Astrocyte (in vitro differentiated cells and primary cell): ENCODE results near the gene ZMIZ1. TPM values are rescaled to one million over a fixed set of nuclear protein-coding genes. Genes with fewer than 3 reads are reported as not detected.

Experiments
- DNase-seq: peaks from one replicate; pipeline ENCODE4 v3.0.0-alpha.2; 2010; ENCODE audit warnings: low read depth
- FAIRE-seq: peaks from 2 replicates; lab custom pipeline; 2011; peaks lifted over from hg19 to GRCh38; lab: Jason Lieb, UNC
- H2AFZ ChIP-seq: 2 replicates; pipeline ENCODE4 v1.6.0; 2012; ENCODE audit warnings: low read depth, low read length, inconsistent platforms
- H3K27ac ChIP-seq: 2 replicates; pipeline ENCODE4 v1.5.1; 2011; ENCODE audit warnings: low read depth, low read length, inconsistent platforms
- H3K27me3 ChIP-seq: 2 replicates; pipeline ENCODE4 v1.6.0; 2011; ENCODE audit warnings: low read length, inconsistent platforms; ENCODE audit not compliant: insufficient read depth
- H3K36me3 ChIP-seq: 2 replicates; pipeline ENCODE4 v1.5.1; 2011; ENCODE audit warnings: low read length, inconsistent platforms; ENCODE audit not compliant: insufficient read depth
- H3K4me1 ChIP-seq: 2 replicates; pipeline ENCODE4 v1.5.1; 2011; ENCODE audit warnings: low read length, inconsistent platforms; ENCODE audit not compliant: insufficient read depth
- H3K4me2 ChIP-seq: 2 replicates; pipeline ENCODE4 v1.6.0; 2012; ENCODE audit warnings: low read length, inconsistent platforms
- H3K4me3 ChIP-seq: 2 replicates; pipeline ENCODE4 v1.5.1; 2011; ENCODE audit warnings: low read depth, mild to moderate bottlenecking, low read length, inconsistent platforms; ENCODE audit not compliant: insufficient read depth
- H3K79me2 ChIP-seq: 2 replicates; pipeline ENCODE4 v1.6.0; 2012; ENCODE audit warnings: mild to moderate bottlenecking, low read length, inconsistent platforms; ENCODE audit not compliant: insufficient read depth
- H3K9ac ChIP-seq: 2 replicates; pipeline ENCODE4 v1.6.0; 2012; ENCODE audit warnings: mild to moderate bottlenecking, low read length, inconsistent platforms
- H3K9me3 ChIP-seq: 2 replicates; pipeline ENCODE4 v1.5.1; 2012; ENCODE audit warnings: low read depth, mild to moderate bottlenecking, low read length, inconsistent platforms; ENCODE audit not compliant: insufficient read depth
- H4K20me1 ChIP-seq: 2 replicates; pipeline ENCODE4 v1.6.0; 2012; ENCODE audit warnings: low read length, inconsistent platforms; ENCODE audit not compliant: insufficient read depth
- H3K27ac Mint-ChIP-seq: one replicate; pipeline ENCODE4 v1.8.0; 2021; ENCODE audit warnings: mild to moderate bottlenecking, mixed read lengths; ENCODE audit not compliant: unreplicated experiment
- H3K27me3 Mint-ChIP-seq: one replicate; pipeline ENCODE4 v1.8.0; 2021; ENCODE audit warnings: low read depth, mixed read lengths; ENCODE audit not compliant: unreplicated experiment
- H3K36me3 Mint-ChIP-seq: one replicate; pipeline ENCODE4 v1.8.0; 2021; ENCODE audit warnings: low read depth, mixed read lengths; ENCODE audit not compliant: unreplicated experiment
- H3K4me1 Mint-ChIP-seq: one replicate; pipeline ENCODE4 v1.8.0; 2021; ENCODE audit warnings: low read depth, mixed read lengths; ENCODE audit not compliant: unreplicated experiment
- H3K4me3 Mint-ChIP-seq: one replicate; pipeline ENCODE4 v1.8.0; 2021; ENCODE audit warnings: mild to moderate bottlenecking, moderate library complexity, mixed read lengths; ENCODE audit not compliant: unreplicated experiment
- H3K9me3 Mint-ChIP-seq: one replicate; pipeline ENCODE4 v1.8.0; 2021; ENCODE audit warnings: mild to moderate bottlenecking, mixed read lengths; ENCODE audit not compliant: unreplicated experiment
- EZH2 ChIP-seq: IDR thresholded peaks from 2 replicates; pipeline ENCODE4 v1.6.1; 2012; ENCODE audit warnings: mild to moderate bottlenecking, low read length, inconsistent platforms; ENCODE audit not compliant: insufficient read depth
- total RNA-seq: library from RNA; stranded (reverse); gene quantifications from 2 replicates; pipeline ENCODE4 v1.2.1, GENCODE V29; 2021
- TF ChIP-seq, protein P1 (sequence below): IDR thresholded peaks from 2 replicates; pipeline ENCODE4 v1.5.1; 2011; ENCODE audit warnings: low read depth, mild to moderate bottlenecking, inconsistent platforms, low read length, moderate library complexity; ENCODE audit not compliant: insufficient read depth

The ZMIZ1 gene
- total RNA-seq, 1 donor from 2014 or later = 45.5 TPM

GRCh38 chr10:79075418-79075817 lies 6.7 kb downstream of the ZMIZ1 start:
- FAIRE-seq = no peak
- H3K36me3 Mint-ChIP-seq = no peaks in the 10 kb centered on the region
- H3K79me2 ChIP-seq = peaks cover 100% of the 10 kb centered on the region

DNA sequence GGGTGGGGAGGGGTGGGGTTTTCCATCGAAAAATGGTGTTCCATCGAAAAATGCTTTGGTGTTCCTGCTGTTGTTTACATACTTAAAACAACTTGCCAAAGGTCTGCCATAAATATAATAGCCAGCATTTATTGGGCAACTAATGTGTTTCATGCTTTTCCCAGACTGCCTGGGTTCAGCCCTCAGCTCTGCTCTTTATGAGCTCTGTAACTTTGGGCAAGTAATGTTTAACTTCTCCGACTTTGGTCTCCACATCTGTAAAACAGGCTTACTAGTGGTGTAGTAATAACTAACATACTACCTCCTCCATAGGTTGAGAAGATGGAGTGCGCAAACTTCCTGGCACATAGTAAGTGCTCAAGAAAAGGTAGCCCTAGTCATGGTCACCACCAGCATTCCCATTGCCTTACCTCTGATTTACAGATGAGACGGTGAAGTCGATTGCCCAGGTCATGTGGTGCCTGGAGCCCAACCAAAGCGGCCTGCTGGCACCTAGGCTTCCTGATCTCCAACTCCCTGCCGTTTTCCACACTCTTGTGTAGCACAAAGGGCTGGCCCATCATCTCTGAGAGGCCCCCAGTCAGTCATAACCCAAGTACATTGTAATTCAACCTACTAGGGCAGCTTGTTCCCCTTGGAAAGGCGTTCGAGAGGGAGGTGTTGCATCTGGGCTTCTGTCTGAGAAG lies 8.9 kb downstream of the ZMIZ1 start:
- Mint-ChIP-seq H3K27me3 (no peaks in the 10 kb centered on the region), H3K27ac (no peak overlapping the region), H3K4me1 (peaks cover 75% of the 10 kb centered on the region), H3K9me3 (no peaks in the 10 kb centered on the region), H3K4me3 (no peak overlapping the region), H3K36me3 (no peaks in the 10 kb centered on the region)
- H3K9ac ChIP-seq = no peak overlapping the region
- no peaks in the 10 kb centered on the region for H3K36me3 ChIP-seq
- H3K4me3 ChIP-seq = no peak overlapping the region
- H4K20me1 ChIP-seq = peaks cover 84% of the 10 kb centered on the region
- no peak for DNase-seq
- no peak for FAIRE-seq
- H3K4me2 ChIP-seq = no peak overlapping the region
- H3K9me3 ChIP-seq = no peaks in the 10 kb centered on the region
- H3K27me3 ChIP-seq = no peaks in the 10 kb centered on the region
- peaks cover 90% of the 10 kb centered on the region for H3K4me1 ChIP-seq
- no peak overlapping the region for H2AFZ ChIP-seq
- H3K79me2 ChIP-seq = peaks cover 100% of the 10 kb centered on the region
- TF ChIP-seq EZH2 = no peak
- TF ChIP-seq, protein P1, sequence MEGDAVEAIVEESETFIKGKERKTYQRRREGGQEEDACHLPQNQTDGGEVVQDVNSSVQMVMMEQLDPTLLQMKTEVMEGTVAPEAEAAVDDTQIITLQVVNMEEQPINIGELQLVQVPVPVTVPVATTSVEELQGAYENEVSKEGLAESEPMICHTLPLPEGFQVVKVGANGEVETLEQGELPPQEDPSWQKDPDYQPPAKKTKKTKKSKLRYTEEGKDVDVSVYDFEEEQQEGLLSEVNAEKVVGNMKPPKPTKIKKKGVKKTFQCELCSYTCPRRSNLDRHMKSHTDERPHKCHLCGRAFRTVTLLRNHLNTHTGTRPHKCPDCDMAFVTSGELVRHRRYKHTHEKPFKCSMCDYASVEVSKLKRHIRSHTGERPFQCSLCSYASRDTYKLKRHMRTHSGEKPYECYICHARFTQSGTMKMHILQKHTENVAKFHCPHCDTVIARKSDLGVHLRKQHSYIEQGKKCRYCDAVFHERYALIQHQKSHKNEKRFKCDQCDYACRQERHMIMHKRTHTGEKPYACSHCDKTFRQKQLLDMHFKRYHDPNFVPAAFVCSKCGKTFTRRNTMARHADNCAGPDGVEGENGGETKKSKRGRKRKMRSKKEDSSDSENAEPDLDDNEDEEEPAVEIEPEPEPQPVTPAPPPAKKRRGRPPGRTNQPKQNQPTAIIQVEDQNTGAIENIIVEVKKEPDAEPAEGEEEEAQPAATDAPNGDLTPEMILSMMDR = no peak
- H3K27ac ChIP-seq = no peak overlapping the region

More at GRCh38 chr10:79075418-79075817, 6.7 kb downstream of the ZMIZ1 start:
- Histone ChIP-seq H3K36me3 (no peaks in the 10 kb centered on the region), H3K4me3 (no peak overlapping the region), H4K20me1 (peaks cover 93% of the 10 kb centered on the region), H3K4me2 (peak overlapping the region; percentile 13), H2AFZ (no peak overlapping the region), H3K4me1 (peaks cover 82% of the 10 kb centered on the region), H3K27me3 (no peaks in the 10 kb centered on the region), H3K9ac (no peak overlapping the region), H3K27ac (no peak overlapping the region), H3K9me3 (no peaks in the 10 kb centered on the region)
- TF ChIP-seq, protein P1 = no peak
- TF ChIP-seq EZH2 = no peak
- no peak for DNase-seq
- Mint-ChIP-seq H3K27me3 (no peaks in the 10 kb centered on the region), H3K4me1 (peaks cover 67% of the 10 kb centered on the region), H3K27ac (no peak overlapping the region), H3K9me3 (no peaks in the 10 kb centered on the region), H3K4me3 (no peak overlapping the region)
